NK-92 (cell line): Measurements from ENCODE around the gene MTTP.
"Not testable (repeated sequence)": the region's sequence is repeated elsewhere in the genome, so short reads cannot be mapped to it uniquely, and the experiment has no call there.

Experiments
- DNase-seq: peaks from one replicate; lab custom pipeline; 2025; ENCODE audit not compliant: unreplicated experiment; lab: John Stamatoyannopoulos, UW

Gene MTTP

GRCh38 chr4:99574530-99575324 is at the start of gene MTTP:
TSS of gene MTTP (plus strand) at chr4:99574824. CDS start at chr4:99574910, 86 bp downstream.
- DNase-seq = no peak

- DNase-seq = no peak
Observed at GRCh38 chr4:99529228-99529627, 45.4 kb upstream of the MTTP start.

GRCh38 chr4:99529956-99530355 is 44.7 kb upstream of the MTTP start:
- DNase-seq = no peak

- not testable (repeated sequence) for DNase-seq
Observed at GRCh38 chr4:99534699-99535098, 39.9 kb upstream of the MTTP start.

GRCh38 chr4:99536271-99536670 is 38.4 kb upstream of the MTTP start:
- DNase-seq = no peak

- DNase-seq = no peak
Observed at GRCh38 chr4:99536848-99537247, 37.8 kb upstream of the MTTP start.

GRCh38 chr4:99537674-99538073 is 37.0 kb upstream of the MTTP start:
- DNase-seq = no peak

GRCh38 chr4:99540277-99540939 is 34.2 kb upstream of the MTTP start:
- no peak for DNase-seq

- DNase-seq = no peak
Observed at GRCh38 chr4:99552872-99553271, 21.8 kb upstream of the MTTP start.

GRCh38 chr4:99563310-99564186 is 11.1 kb upstream of the MTTP start, which contains the start of gene TRMT10A:
TSS of gene TRMT10A (minus strand) at chr4:99564039. CDS start at chr4:99559338, 4,701 bp downstream.
- DNase-seq = peak; percentile 81

GRCh38 chr4:99564921-99565320 is 9.7 kb upstream of the MTTP start:
- no peak for DNase-seq

GRCh38 chr4:99571883-99572282 is 2.7 kb upstream of the MTTP start:
- no peak for DNase-seq

GRCh38 chr4:99572527-99573240 is 1.9 kb upstream of the MTTP start:
- DNase-seq = no peak

GRCh38 chr4:99573735-99574368 is 772 bp upstream of the MTTP start:
- no peak for DNase-seq

- DNase-seq = no peak
Observed at GRCh38 chr4:99578714-99579113, 4.1 kb downstream of the MTTP start.

- no peak for DNase-seq
Observed at GRCh38 chr4:99585516-99585915, 10.9 kb downstream of the MTTP start.

GRCh38 chr4:99586322-99586721 is 11.7 kb downstream of the MTTP start:
- DNase-seq = no peak

- DNase-seq = no peak
Observed at GRCh38 chr4:99586797-99587196, 12.2 kb downstream of the MTTP start.

GRCh38 chr4:99587309-99587708 is 12.7 kb downstream of the MTTP start:
- no peak for DNase-seq

GRCh38 chr4:99587803-99588202 is 13.2 kb downstream of the MTTP start:
- no peak for DNase-seq
